ENCODE results near the gene GNB1.
"Not testable (repeated sequence)": the region's sequence is repeated elsewhere in the genome, so short reads cannot be mapped to it uniquely, and the experiment has no call there.

Gene GNB1

DNA sequence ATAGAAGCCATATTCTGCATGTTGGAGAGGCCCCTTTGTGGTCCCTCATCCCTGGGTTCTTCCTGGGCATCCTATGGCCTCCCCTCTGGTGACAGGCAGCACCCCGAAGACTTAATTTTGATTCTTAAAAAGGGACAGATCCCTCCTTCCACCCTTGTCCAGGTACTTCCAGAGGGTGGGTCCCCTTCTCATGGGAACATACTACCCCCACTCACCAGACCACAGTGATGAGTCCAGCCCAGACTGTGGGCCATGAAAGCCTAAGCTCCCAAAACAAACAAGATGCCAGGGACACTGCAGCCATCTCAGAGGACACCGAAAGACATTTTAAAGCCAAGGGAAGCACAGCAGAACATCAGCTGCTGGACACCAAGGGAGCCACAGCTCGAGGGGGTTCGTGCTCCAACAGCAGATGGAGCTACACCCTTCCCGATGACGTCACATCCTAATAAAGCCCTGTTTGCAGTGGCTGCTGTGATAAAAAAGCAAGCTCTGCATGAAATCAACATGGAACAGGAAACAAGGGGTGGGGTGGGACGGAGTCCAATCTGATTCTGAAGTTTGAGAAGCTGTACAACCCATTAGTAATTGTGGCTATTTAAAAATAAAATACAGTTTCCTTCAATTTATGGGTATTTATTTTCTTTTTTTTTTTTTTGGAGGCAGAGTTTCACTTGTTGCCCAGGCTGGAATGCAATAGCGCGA lies 32.4 kb downstream of the GNB1 start:
- no peak for DNase-seq (ENCODE audit: low read depth)

DNA sequence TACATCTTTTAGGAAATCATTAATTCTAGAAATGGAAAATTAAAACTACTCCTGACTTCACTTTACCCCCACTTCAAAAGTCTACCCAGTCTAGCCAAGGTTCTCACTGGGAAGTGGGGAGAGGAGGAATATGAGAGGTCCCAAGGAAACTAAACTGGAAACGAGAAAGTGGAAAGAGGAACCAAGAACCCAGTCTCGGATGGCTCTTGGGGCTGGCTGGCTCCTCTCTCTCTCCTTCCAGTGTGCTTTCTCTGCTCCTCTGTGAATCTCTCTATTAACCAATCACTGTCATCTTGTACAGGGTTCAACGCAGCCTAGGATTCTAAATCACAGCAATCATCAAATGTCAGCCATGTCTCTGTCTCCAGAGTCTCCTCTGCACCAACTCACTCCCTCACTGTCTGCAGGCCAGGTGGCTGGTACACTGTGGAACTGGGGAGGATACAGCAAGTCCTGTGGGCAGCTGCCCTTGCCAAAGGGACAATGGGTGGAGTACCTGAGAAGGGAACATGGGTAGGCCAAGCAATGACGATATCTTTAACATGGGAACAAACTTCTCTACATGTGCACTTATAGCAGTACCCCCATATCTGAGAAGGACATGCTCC lies 33.7 kb downstream of the GNB1 start:
- DNase-seq (ENCODE audit: low read depth) = no peak

DNA sequence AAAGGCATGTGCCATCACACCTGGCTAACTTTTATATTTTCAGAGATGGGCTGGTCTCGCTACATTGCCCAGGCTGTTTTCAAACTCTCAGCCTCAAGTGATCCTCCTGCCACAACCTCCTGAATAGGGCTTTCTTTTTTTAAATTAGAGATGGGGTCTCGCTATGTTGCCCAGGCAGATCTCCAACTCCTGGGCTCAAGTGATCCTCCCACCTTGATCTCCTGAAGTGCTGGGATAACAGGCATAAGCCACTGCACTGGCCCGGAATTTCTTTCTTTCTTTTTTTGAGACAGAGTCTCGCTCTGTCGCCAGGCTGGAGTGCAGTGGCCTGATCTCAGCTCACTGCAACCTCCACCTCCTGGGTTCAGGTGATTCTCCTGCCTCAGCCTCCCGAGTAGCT lies 34.7 kb downstream of the GNB1 start:
- DNase-seq (ENCODE audit: low read depth) = not testable (repeated sequence)

DNA sequence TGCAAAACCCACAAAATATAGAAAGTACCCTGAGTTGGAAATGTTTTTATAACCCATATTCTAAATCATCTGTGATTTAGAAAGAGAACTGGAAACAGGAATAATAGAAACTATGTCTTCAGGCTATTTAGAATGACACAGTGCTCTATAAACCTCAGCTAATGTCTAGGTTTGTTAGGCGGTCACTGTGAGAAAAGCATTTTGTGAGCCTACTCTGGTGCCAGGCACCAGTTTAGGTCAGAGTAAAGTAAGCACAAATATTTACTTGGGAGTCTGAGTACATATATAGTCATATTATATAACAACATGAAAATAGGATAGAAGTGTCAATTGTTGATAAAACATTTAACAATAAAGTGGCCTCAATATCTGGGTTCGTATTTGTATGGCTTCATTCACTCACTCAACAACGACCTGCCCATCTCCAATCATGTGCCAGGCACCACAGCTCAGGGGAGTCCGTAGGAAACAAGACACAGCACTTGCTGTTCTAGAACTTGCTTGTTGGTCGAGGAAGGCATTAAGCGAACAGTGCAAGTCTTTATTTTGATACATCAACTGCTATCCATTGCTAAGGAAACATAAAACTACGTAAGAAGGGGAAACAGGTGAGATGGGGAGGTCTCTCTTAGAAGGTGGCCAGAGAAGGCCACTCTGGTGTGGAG lies 37.2 kb downstream of the GNB1 start:
- no peak for DNase-seq (ENCODE audit: low read depth)

DNA sequence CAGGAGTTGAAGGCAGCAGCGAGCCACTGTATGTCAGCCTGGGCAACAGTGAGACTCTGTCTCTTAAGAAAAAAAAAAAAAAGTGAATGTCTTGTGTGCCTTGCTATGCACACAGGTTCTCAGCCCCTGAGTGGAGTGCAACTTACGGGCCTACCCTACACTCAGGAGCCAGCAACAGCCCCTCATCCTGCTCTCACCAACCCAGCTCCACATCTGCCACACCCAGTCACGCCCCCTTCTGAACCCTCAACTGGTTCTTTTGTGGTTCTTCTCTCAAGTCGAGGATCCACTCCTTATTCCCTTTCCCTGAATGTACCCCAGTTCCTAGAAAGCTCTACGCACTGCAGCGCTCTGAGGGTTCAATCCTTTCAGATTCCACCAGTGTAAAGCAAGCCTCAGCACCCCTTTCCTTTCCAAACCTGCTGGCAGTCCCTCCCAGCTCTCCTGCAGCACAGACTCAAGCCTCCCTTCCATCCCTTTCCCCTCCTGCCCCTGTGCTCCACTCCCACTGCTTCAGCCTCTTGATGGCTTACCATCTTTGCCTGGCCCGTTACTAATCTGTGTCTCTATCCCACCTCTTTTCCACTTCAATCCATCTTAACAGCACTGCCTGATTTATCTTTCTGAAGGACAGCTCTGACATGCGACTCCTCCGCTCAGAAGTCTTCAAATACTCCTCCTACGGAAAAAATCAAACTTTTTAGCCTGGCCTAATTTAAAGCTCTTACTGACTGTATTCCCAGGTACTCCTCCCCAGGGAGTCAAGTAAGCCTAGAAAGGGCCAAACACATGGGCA lies 38.1 kb downstream of the GNB1 start:
- no peak for DNase-seq (ENCODE audit: low read depth)

DNA sequence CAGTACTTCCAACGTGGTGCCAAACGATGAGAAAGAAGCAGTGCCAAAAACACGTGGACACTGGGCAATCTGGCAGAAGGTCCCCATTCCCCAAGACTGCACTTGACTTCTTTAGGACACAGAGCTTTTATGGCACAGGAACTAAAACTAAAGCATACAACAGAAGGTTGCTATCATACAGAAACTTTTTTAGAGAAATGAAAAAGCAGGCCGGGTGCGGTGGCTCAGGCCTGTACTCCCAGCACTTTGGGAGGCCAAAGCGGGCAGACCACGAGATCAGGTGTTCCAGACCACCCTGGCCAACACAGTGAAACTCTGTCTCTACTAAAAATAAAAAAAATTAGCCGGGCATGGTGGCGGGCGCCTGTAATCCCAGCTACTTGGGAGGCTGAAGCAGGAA lies 43.0 kb downstream of the GNB1 start:
- DNase-seq (ENCODE audit: low read depth) = no peak

DNA sequence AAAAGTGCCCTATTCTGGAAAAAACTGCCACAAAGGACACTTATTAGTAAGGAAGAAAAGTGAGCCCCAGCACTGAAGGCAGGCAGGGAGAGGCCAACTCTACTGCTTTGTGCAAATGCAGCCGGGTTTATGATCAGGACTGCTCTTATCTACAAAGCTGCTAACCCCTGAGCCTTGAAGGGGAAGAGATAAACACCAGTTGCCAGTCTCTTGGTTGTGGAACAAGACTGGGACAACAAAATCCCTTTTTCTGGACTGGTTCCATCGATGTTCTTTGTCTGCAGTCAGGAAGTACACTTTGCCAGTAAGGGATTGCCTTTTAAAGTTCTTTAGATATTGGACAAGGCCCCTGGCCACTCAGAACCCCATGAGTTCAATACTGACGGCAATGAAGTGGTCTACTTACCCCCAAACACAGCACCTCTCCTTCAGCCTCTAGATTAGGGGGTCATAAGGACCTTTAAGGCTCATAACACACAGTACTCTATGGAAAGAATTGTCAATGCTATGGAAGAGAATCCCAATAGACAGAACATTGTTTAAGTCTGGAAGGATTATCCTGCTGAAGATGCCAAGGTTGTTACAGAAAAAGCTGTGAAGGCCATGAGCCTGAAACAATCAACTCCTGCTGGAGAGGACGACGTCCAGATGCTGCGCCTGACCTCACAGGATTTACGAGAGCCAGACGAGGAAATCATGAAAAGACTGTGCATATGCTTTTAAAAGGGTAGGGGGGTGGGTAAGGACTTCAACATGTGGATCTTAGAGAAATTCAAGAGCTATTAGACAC lies 43.6 kb downstream of the GNB1 start:
- DNase-seq (ENCODE audit: low read depth) = no peak

DNA sequence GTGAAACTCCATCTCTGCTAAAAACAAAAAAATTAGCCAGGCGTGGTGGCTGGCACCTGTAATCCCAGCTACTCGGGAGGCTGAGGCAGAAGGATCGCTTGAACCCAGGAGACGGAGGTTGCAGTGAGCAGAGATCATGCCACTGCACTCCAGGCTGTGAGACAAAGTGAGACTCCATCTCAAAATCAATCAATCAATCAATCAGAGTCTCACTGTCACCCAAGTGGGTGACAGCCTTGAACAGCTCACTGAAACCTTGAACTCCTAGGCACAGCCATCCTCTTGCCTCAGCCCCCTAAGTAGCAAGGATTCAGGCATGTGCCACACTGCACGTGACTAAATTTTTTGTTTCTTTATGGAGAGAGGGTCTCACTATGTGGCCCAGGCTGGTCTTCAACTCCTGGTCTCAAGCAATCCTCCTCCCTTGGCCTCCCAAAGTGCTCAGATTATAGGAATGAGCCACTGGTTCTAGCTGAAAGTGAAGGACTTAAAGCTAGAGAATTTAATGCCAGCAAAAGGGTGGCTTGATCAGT lies 44.4 kb downstream of the GNB1 start:
- DNase-seq (ENCODE audit: low read depth) = no peak

DNA sequence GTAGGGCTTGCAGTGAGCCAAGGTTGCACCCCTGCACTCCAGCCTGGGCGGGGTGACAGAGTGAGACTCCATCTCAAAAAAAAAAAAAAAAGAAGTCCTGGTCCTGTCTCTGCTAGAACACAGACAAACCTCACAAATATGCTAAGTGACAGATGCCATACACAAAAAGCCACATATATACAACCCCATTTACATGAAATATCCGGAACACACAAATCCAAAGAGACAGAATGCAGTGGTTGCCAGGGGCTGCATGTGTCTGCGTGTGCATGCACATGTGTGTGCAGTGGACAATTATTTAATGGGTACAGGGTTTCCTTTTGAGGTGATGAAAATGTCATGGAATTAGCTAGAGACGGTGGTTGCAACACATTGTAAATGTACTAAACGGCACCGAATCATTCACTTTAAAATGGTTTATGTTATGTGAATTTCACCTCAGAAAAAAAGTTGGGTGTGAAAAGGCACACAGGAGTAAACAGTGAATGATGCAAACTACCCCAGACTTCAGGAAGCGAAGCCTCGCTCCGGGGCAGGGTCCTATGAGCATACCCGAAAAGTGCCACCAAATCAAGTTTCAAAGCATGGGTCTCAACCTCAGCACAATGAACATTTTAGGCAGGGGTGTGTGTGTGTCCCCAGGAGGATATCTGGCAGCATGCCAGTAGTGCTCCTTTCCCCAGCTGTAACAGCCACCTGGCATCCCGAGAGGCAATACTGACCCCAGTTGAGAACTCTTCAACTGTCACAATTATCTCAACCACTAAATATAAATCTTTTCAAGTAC lies 48.3 kb downstream of the GNB1 start:
- DNase-seq (ENCODE audit: low read depth) = no peak

DNA sequence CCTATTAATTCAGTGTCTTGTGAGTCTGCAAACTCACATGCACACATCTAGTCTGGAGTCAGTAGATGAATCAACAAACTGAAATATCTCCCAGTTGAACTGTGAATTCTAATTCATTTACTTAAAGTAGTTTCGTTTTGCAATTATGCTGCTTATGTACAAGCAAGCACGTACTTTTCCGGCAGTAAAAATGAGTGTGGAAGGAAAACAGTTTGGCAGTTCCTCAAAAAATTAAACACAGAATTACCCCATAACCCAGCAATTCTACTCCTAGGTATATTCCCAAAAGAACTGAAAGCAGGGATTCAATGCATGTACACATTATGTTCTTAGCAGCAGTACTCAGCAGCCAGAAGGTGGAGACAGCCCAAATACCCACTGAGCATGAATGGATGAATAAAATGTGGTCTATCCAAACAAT lies 49.3 kb downstream of the GNB1 start:
- DNase-seq (ENCODE audit: low read depth) = no peak

DNA sequence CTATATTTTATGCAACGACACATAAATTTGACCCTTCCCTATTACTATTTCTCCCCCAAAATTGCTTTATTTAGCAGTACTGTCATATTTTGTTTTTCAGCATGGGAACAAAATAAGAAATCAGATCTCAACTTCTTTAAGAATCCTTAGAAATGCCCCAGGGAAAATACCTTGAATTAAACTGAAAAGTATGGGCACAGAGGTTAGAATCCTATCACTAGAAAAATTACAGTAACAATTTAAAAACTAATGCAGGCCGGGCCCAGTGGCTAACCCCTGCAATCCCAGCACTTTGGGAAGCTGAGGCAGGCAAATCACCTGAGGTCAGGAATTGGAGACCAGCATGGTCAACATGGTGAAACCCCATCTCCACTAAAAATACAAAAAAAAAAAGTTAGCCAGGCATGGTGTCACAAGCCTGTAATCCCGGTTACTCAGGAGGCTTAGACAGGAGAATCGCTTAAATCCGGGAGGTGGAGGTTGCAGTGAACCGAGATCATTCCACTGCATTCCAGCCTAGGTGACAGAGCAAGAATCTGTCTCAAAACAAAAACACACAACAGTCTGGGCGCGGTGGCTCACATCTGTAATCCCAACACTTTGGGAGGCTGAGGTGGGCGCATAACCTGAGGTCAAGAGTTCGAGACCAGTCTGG lies 51.4 kb downstream of the GNB1 start:
- no peak for DNase-seq (ENCODE audit: low read depth)

DNA sequence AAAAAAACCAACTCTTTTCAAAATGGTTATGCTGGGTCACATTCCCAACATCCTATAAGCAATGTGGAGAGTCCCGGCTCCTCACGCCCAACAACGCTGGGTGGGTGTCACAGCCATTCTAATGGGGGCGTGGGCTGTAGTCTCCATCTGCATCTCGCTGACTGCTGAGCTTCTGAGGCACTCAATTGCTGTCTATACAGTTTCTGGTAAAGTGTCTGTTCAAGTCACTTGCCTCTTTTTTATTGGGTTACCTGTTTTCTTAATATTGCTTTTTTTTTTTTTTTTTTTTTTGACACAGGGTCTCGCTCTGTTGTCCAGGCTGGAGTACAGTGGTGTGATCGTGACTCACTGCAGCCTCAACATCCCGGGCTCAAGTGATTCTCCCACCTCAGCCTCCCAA lies 54.8 kb downstream of the GNB1 start:
- DNase-seq (ENCODE audit: low read depth) = no peak

DNA sequence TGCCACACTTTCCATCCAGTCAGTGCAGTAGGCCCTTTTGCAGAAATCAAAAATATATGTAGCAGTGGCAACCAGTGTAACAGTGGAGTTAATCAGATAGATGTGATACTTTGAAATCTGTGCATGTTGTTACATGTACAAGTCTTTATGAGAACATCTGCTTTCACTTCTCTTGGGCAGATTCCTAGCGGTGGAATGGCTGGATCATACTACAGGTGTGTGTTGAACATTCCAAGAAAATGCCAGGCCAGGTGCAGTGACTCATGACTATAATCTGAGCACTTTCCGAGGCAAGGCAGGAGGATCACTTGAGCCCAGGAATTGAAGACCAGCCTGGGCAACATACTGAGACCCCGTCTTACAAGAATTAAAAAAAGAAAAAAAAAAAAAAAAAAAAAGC lies 55.3 kb downstream of the GNB1 start:
- no peak for DNase-seq (ENCODE audit: low read depth)

DNA sequence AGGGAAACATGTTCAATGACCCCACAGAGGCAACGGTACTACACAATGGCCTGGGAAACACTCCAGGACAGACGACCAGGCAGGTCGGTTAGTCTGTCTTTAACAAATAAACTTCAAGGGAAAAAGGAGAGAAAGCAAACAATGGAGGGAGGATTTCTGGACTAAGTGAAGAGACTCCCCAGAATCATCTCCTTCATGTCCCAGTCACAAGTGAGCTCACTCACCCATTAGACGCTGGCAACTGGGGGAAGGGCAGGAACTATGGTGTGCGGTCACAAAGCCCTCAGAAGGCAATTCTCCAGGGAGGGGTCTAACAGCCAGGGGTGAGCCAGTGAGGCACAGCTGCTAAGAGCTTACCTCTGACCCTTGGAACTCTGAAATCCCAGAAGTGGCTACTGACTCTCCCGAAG lies 57.0 kb downstream of the GNB1 start:
- no peak for DNase-seq (ENCODE audit: low read depth)

DNA sequence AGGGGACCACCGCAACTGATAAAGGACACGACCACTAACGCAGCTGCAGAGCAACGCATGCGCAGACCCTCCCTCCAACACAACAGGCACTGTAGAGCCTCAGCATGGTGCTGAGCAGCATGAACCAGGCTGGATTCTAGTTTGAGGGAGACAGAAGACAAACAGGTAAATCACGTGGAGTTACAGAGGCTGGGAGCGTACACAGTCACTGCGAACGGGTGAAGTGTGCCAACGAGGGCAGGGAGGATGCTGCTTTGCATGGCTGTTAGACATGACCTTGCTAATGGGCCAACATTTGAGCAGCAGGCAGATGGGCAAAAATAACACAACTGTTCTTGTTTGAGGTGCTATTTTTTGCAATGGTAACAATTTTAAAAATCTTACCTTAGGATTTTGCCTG lies 57.4 kb downstream of the GNB1 start:
- DNase-seq (ENCODE audit: low read depth) = no peak

DNA sequence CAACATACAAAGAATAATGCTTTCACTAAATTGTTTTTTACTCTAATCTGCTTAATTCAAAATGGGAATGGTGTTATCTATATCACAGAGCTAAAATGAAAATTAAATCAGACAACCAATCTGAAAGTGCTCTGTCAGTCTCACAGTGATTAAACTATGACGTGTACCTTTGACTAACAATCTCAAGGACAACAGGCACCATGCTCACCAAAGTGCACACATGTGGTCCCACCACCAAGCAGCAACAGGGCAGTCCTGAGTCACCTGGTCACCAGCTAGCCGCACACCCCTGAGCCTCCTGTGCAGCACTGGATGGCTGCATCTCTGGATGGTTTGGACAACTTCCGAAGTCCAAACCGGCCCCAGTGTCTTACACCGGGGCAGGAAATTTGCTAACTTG lies 58.1 kb downstream of the GNB1 start:
- no peak for DNase-seq (ENCODE audit: low read depth)

DNA sequence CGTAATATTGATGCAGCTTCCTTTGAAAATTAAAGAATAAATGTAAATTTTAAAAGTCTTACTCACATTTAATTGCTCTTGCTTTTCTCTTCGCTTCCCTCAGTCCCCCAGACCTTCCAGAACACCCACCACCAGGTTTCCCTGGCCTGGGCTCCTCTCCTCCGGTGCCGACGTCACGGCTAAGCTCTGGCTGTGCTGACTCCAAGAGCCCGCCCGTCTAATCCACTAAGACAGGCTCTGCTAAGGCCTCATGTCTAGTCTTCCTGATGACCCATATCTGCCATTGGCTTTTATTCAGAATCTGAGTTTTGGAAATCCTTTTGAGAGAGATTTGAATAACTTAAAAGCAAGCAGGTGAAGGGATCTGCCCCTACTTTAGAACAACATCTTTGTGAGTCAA lies 58.7 kb downstream of the GNB1 start:
- no peak for DNase-seq (ENCODE audit: low read depth)

DNA sequence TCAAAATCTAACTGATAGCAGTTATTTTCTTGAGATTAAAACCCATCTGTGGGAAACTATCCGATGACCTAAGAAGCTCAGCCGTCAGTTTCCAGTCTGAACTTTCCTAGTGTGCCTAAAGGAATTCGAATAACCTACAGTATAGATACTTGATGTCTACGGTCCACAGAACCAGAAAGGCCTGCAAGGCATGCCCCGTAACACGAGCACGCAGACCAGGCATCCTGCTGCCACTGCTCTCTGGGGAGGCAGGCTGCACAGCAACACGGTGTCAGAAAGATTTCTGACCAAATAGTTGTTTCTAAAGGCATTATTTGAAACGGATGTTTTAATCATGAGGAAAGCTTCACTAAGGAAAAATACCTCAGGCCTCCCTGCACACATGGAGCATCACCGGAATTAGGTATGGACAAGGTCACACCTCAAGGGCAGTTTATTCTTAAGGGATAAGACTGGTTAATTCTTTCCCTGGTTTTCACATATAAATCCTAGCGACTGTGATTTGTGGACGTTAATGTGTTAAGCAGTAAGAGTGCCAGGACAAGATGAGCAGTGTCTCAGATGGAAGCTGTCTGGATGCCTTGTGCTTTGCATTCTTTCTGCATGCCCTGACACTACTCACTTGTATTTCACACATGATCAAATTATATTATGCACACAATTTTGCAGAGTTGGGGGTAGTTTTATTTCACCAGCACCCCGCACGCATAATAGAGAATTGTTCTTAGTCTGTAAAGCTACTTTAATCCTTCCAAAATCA lies 63.6 kb downstream of the GNB1 start:
- DNase-seq (ENCODE audit: low read depth) = no peak

DNA sequence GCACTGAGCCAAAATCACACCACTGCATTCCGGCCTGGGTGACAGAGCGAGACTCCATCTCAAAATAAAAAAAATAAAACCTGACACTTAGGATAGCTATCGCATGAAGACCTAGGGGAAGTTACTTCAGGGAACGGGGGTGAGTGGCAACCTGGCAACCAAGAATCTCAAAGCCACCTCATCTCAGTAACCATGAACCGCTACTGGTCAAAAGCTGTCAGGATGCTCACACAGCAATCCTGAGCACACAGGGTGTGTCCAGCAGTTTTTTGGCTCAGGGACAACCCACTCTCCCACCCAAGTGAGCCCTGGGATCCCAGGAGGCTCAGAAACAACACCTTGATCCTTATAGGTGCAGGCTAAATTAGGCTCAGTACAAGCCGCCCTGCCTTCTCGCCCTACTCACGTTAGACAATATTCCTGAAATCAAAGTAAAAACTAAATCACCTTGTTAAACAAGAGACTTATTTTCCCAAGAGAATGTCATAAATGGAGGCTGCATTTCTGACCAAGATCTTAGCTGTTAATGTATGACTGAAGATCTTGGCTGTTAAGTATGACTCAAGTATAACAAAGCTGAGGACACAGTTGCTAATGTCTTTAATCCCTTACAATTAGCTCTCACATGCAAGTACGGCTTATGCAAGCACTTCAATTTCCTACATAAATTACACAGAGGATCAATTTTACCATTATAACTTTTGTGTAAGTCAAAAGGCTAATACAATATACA lies 64.4 kb downstream of the GNB1 start:
- no peak for DNase-seq (ENCODE audit: low read depth)
